Heart left ventricle (tissue), 16 donors: ENCODE results near the gene ARPC5. TPM values are rescaled to one million over a fixed set of nuclear protein-coding genes. Genes with fewer than 3 reads are reported as not detected.

ENCODE experiments used
- ATAC-seq, 4 donors: fragments of 200-7000 bp; cut with Tn5 transposase; one replicate each; pipeline ENCODE4 v1.9.1; 2020 to 2022; ENCODE audit warnings: moderate library complexity in 4 of 4, mild to moderate bottlenecking in 3 of 4, moderate number of reproducible peaks in 1 of 4
- DNase-seq, 5 donors: peaks; one replicate each; pipeline ENCODE4 v3.0.0-alpha.2; 2020
- H3K27ac ChIP-seq, 12 donors: fragments of 200-600 bp; sonication (generic) in 4 of 12; one replicate each; pipeline versions ENCODE4 v1.5.0 to v1.8.0; 2016 to 2022; ENCODE audit warnings: mild to moderate bottlenecking in 2 of 12
- H3K27me3 ChIP-seq, 9 donors: fragments of 200-600 bp; sonication (generic) in 2 of 9; one replicate each; pipeline versions ENCODE4 v1.5.1 to v1.8.0; 2016 to 2022; ENCODE audit warnings: mild to moderate bottlenecking in 3 of 9
- H3K36me3 ChIP-seq, 9 donors: fragments of 200-600 bp; sonication (generic) in 2 of 9; one replicate each; pipeline versions ENCODE4 v1.5.0 to v1.8.0; 2018 to 2022; ENCODE audit warnings: mild to moderate bottlenecking in 2 of 9
- H3K4me1 ChIP-seq, 12 donors: fragments of 200-600 bp; sonication (generic) in 4 of 12; one replicate each; pipeline versions ENCODE4 v1.5.0 to v1.8.0; 2016 to 2022; ENCODE audit warnings: mild to moderate bottlenecking in 3 of 12
- H3K4me3 ChIP-seq, 12 donors: fragments of 200-600 bp; sonication (generic) in 4 of 12; one replicate each; pipeline versions ENCODE4 v1.5.0 to v1.8.0; 2017 to 2022; ENCODE audit warnings: mild to moderate bottlenecking in 9 of 12, moderate library complexity in 4 of 12
- H3K9me3 ChIP-seq, 12 donors: fragments of 200-600 bp; sonication (generic) in 4 of 12; one replicate each; pipeline versions ENCODE4 v1.5.0 to v1.8.0; 2016 to 2022; ENCODE audit warnings: mild to moderate bottlenecking in 1 of 12
- CTCF ChIP-seq, 12 donors: fragments of 200-600 bp; sonication (generic) in 4 of 12; IDR thresholded peaks; one replicate each; pipeline versions ENCODE4 v1.5.0 to v1.8.0; 2018 to 2022; ENCODE audit warnings: antibody characterized with exemption in 12 of 12, mild to moderate bottlenecking in 5 of 12
- POLR2A ChIP-seq, 2 donors: fragments of 450-650 bp; IDR thresholded peaks; one replicate each; pipeline ENCODE4 v1.6.1; 2017; ENCODE audit warnings: antibody characterized with exemption in 2 of 2, mild to moderate bottlenecking in 2 of 2, moderate library complexity in 2 of 2
- WGBS, 4 donors: extraction: QIAGEN DNeasy Blood & Tissue Kit in 2 of 4; methylation state at CpG; one replicate each; pipeline versions ENCODE4 v1.1.5 to v1.1.7; 2013 to 2018; 5-methylcytosine and 5-hydroxymethylcytosine counted together
- intact Hi-C, 10 donors: fragments of 100-400 bp; cut with DNase I; formaldehyde crosslinking; loops; one replicate each; pipeline versions ENCODE4 v1.11.1 to v1.14.2; 2022
- polyA plus RNA-seq, 2 donors: library from polyadenylated mRNA; stranded (reverse); fragments of 200-250 nt; gene quantifications; one replicate each; pipeline ENCODE4 v1.2.3, GENCODE V29; 2013
- total RNA-seq, 9 donors: library from RNA; depleted of rRNA in 2 of 9; stranded (reverse); fragments of >200 nt in 2 of 9; fragmentation: NEBNext Ultra II Directional in 3 of 9; extraction: Animal tissue kit (Norgen Biotek cat#: 25700) in 3 of 9; gene quantifications; one replicate each; pipeline versions ENCODE4 v1.1.0 to v1.2.4, GENCODE V29; 2016 to 2023
- donor health status: ischemic (EF 13 %, LVEDD 7.1; RV severe dilation, severe dysfunction).
- donor health status: healthy with polysubstance abuse.
- donor health status: DM: no; HTN: yes; CAD: no.
- donor health status: DM: no; HTN: no; CAD: no.
- donor health status: ischemic (EF 25% LVEDD 6.9; RV normal size, moderate dysfunction).
- donor health status: ischemic (EF 25% LVEDD 5.7; RV mildly dilated, moderate dysfunction).
- donor health status: healthy.
- donor health status: DM: yes; HTN: yes; CAD: no.
- donor health status: ischemic (EF 35%, LVEDD 5.7; RV mildly dilated, moderate dysfunction).
- donor health status: nonischemic (EF 11% LVEDD 7.7; RV severe dilation, severe dysfunction).
- donor health status: DM: yes; HTN: yes; CAD: no.
- donor health status: PGD.
- donor health status: ischemic (EF 29% LVEDD 5.4; RV normal size, mild dysfunction).
- donor health status: nonischemic (EF 23%, LVEDD 6.1; RV moderate dilation, normal function).

Gene ARPC5
- total and polyA plus RNA-seq, 11 donors, result 24.6 to 105 (median 31.3) TPM

GRCh38 chr1:183605904-183606303 lies 29.7 kb downstream of the ARPC5 start:
- H3K4me1 ChIP-seq, result peaks cover 0 to 71% (median 21%) of the 10 kb centered on the region in 12 donors
- TF ChIP-seq POLR2A (IDR thresholded peaks at IDR 0.05) (no peak), CTCF (IDR thresholded peaks at IDR 0.05) (no peak)
- DNase-seq (no peak), ATAC-seq (no peak)
- H3K4me3 ChIP-seq, result no peak overlapping the region
- H3K27me3 ChIP-seq, result no peaks in the 10 kb centered on the region
- H3K9me3 ChIP-seq, result no peaks in the 10 kb centered on the region
- 91 to 100% (median 96%) methylated on average over 2 of the region's 2 CpGs for WGBS, 4 donors
- H3K36me3 ChIP-seq, result no peaks in the 10 kb centered on the region
- H3K27ac ChIP-seq, result peak overlapping the region in 1 of 12 donors; percentile 78
- intact Hi-C loops, result no loop called here

- peaks cover 0 to 71% (median 15%) of the 10 kb centered on the region in 12 donors for H3K4me1 ChIP-seq
- peak overlapping the region in 2 of 12 donors; percentile 25 to 78 for H3K27ac ChIP-seq
- H3K27me3 ChIP-seq, result no peaks in the 10 kb centered on the region
- intact Hi-C loops, result no loop called here
- no peak overlapping the region for H3K4me3 ChIP-seq
- 84 to 88% (median 87%) methylated on average over 8 of the region's 8 CpGs for whole genome bisulfite sequencing, 4 donors
- ATAC-seq (peak in 1 of 4 donors; percentile 48), DNase-seq (no peak)
- no peak for TF ChIP-seq POLR2A (IDR thresholded peaks at IDR 0.05)
- no peak for TF ChIP-seq CTCF (IDR thresholded peaks at IDR 0.05)
- no peaks in the 10 kb centered on the region for H3K9me3 ChIP-seq
- H3K36me3 ChIP-seq, result no peaks in the 10 kb centered on the region
Observed at GRCh38 chr1:183604815-183605214, 30.8 kb downstream of the ARPC5 start.

GRCh38 chr1:183604038-183604808 lies 31.4 kb downstream of the ARPC5 start:
- Histone ChIP-seq H3K9me3 (no peaks in the 10 kb centered on the region), H3K27ac (peak overlapping the region in 3 of 12 donors; percentile 31 to 78 (median 46)), H3K4me3 (no peak overlapping the region), H3K27me3 (no peaks in the 10 kb centered on the region), H3K4me1 (peaks cover 0 to 69% (median 9%) of the 10 kb centered on the region in 12 donors), H3K36me3 (no peaks in the 10 kb centered on the region)
- intact Hi-C loops, result no loop called here
- ATAC-seq (peak in 3 of 4 donors; percentile 14 to 59 (median 56)), DNase-seq (peak; percentile 40 to 69 (median 53))
- WGBS, 4 donors, result 58 to 68% (median 62%) methylated on average over 10 of the region's 10 CpGs
- no peak for TF ChIP-seq CTCF (IDR thresholded peaks at IDR 0.05)
- TF ChIP-seq POLR2A (IDR thresholded peaks at IDR 0.05), result no peak

- no peaks in the 10 kb centered on the region for H3K9me3 ChIP-seq
- DNase-seq, result no peak
- no peak for ATAC-seq
- H3K4me1 ChIP-seq, result peaks cover 0 to 66% (median 2%) of the 10 kb centered on the region in 12 donors
- intact Hi-C loops, result no loop called here
- H3K27ac ChIP-seq, result peak overlapping the region in 1 of 12 donors; percentile 78
- 99 to 100% (median 100%) methylated on average over 1 of the region's 1 CpG for WGBS, 4 donors
- no peaks in the 10 kb centered on the region for H3K36me3 ChIP-seq
- no peak for TF ChIP-seq POLR2A (IDR thresholded peaks at IDR 0.05)
- no peak for TF ChIP-seq CTCF (IDR thresholded peaks at IDR 0.05)
- H3K4me3 ChIP-seq, result no peak overlapping the region
- no peaks in the 10 kb centered on the region for H3K27me3 ChIP-seq
Observed at GRCh38 chr1:183602510-183602909, 33.1 kb downstream of the ARPC5 start.
